SK-N-MC (cell line): ENCODE results near the gene SIAE.
"Not testable (repeated sequence)": the region's sequence is repeated elsewhere in the genome, so short reads cannot be mapped to it uniquely, and the experiment has no call there.

ENCODE experiments used
- DNase-seq: peaks from one replicate; pipeline ENCODE4 v3.0.0-alpha.2; 2011; ENCODE audit warnings: low read depth, low spot score
- H3K27ac ChIP-seq: fragments of 200-600 bp; sonication (generic); 2 replicates; pipeline ENCODE4 v1.5.1; 2016; ENCODE audit warnings: mixed run types
- H3K36me3 ChIP-seq: fragments of 200-600 bp; sonication (generic); 2 replicates; pipeline ENCODE4 v1.6.1; 2017; ENCODE audit warnings: antibody characterized with exemption, low read length, mixed read lengths; ENCODE audit not compliant: insufficient read depth
- H3K4me3 ChIP-seq: fragments of 200-600 bp; sonication (generic); 2 replicates; pipeline ENCODE4 v1.5.1; 2016
- H3K9ac ChIP-seq: fragments of 200-600 bp; sonication (generic); 2 replicates; pipeline ENCODE4 v1.8.0; 2017; ENCODE audit warnings: mixed run types, mixed read lengths; ENCODE audit not compliant: insufficient read length
- H3K9me3 ChIP-seq: fragments of 200-600 bp; sonication (generic); 2 replicates; pipeline ENCODE4 v1.6.1; 2017; ENCODE audit warnings: low read depth, mild to moderate bottlenecking, antibody characterized with exemption, low read length, moderate library complexity, mixed read lengths
- EZH2 ChIP-seq: fragments of 200-600 bp; sonication (generic); IDR thresholded peaks from one replicate; pipeline ENCODE4 v1.6.1; 2017; ENCODE audit warnings: antibody characterized with exemption
- FOXP2 ChIP-seq: optimal IDR thresholded peaks from 2 replicates; pipeline ENCODE3; 2011; ENCODE audit warnings: mild to moderate bottlenecking, moderate library complexity; ENCODE audit not compliant: insufficient read depth; ENCODE audit errors: extremely low read length, control extremely low read depth
- POLR2AphosphoS5 ChIP-seq: IDR thresholded peaks from 2 replicates; pipeline ENCODE4 v1.6.1; 2012; ENCODE audit warnings: mild to moderate bottlenecking, low read depth, low read length, borderline replicate concordance

The SIAE gene

GRCh38 chr11:124605719-124606118, 67.8 kb downstream of the SIAE start:
- H3K36me3 ChIP-seq = no peaks in the 10 kb centered on the region
- H3K9ac ChIP-seq = no peak overlapping the region
- H3K9me3 ChIP-seq = no peaks in the 10 kb centered on the region
- no peak for TF ChIP-seq FOXP2
- no peak for TF ChIP-seq EZH2
- TF ChIP-seq POLR2AphosphoS5 = no peak
- H3K27ac ChIP-seq = no peak overlapping the region
- H3K4me3 ChIP-seq = no peak overlapping the region
- no peak for DNase-seq

DNA sequence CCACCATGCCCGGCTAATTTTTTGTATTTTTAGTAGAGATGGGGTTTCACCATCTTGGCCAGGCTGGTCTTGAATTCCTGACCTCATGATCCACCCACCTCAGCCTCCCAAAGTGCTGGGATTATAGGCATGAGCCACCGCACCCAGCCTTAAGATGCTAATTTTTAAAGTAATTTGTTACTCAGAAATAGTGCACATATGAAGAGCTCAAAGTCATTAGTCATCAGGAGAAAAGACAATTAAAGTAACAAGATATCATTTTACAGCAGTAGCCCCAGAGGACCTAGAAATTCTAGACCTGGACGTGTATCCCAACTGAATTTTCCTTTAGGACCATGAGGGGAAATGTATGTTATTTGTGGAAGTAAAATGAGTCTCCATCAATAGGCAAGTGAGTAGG, 70.8 kb downstream of the SIAE start:
- H3K36me3 ChIP-seq, H3K4me3 ChIP-seq, H3K27ac ChIP-seq, H3K9ac ChIP-seq, H3K9me3 ChIP-seq, DNase-seq: not testable (repeated sequence)

- no peak for DNase-seq
- TF ChIP-seq EZH2 = no peak
- no peak for TF ChIP-seq POLR2AphosphoS5
- no peak for TF ChIP-seq FOXP2
- Histone ChIP-seq H3K4me3 (no peak overlapping the region), H3K27ac (no peak overlapping the region), H3K9ac (no peak overlapping the region), H3K9me3 (no peaks in the 10 kb centered on the region), H3K36me3 (no peaks in the 10 kb centered on the region)
Observed at GRCh38 chr11:124602193-124602592, 71.3 kb downstream of the SIAE start.

- TF ChIP-seq FOXP2 = no peak
- TF ChIP-seq EZH2 = no peak
- no peak; the same call in 1 of the 2 replicates for TF ChIP-seq POLR2AphosphoS5
- no peak overlapping the region for H3K27ac ChIP-seq
- H3K9me3 ChIP-seq = no peaks in the 10 kb centered on the region
- H3K4me3 ChIP-seq = no peak overlapping the region
- peak; percentile 72 for DNase-seq
- H3K36me3 ChIP-seq = no peaks in the 10 kb centered on the region
- no peak overlapping the region for H3K9ac ChIP-seq
Observed at GRCh38 chr11:124600621-124601320, 72.8 kb downstream of the SIAE start.

GRCh38 chr11:124597626-124598025, 75.9 kb downstream of the SIAE start:
- no peak for DNase-seq
- TF ChIP-seq FOXP2 (no peak), POLR2AphosphoS5 (no peak)

GRCh38 chr11:124595302-124595701, 78.2 kb downstream of the SIAE start:
- no peak for TF ChIP-seq POLR2AphosphoS5
- no peak for TF ChIP-seq FOXP2
- no peak for TF ChIP-seq EZH2
- H3K27ac ChIP-seq = no peak overlapping the region
- no peak overlapping the region for H3K9ac ChIP-seq
- H3K4me3 ChIP-seq = no peak overlapping the region
- DNase-seq = no peak
- no peaks in the 10 kb centered on the region for H3K36me3 ChIP-seq
- no peaks in the 10 kb centered on the region for H3K9me3 ChIP-seq

More at GRCh38 chr11:124597626-124598025, 75.9 kb downstream of the SIAE start:
- H3K4me3 ChIP-seq = no peak overlapping the region
- H3K9ac ChIP-seq = no peak overlapping the region
- no peak overlapping the region for H3K27ac ChIP-seq
- no peaks in the 10 kb centered on the region for H3K36me3 ChIP-seq
- H3K9me3 ChIP-seq = no peaks in the 10 kb centered on the region

- Histone ChIP-seq H3K9me3 (no peaks in the 10 kb centered on the region), H3K27ac (no peak overlapping the region), H3K9ac (no peak overlapping the region), H3K36me3 (no peaks in the 10 kb centered on the region), H3K4me3 (no peak overlapping the region)
- DNase-seq = no peak
- no peak for TF ChIP-seq POLR2AphosphoS5
Observed at GRCh38 chr11:124592627-124593026, 80.9 kb downstream of the SIAE start.

GRCh38 chr11:124591430-124591829, 82.1 kb downstream of the SIAE start:
- Histone ChIP-seq H3K9me3 (no peaks in the 10 kb centered on the region), H3K36me3 (no peaks in the 10 kb centered on the region), H3K27ac (no peak overlapping the region), H3K9ac (no peak overlapping the region), H3K4me3 (no peak overlapping the region)
- TF ChIP-seq FOXP2 (no peak), POLR2AphosphoS5 (no peak), EZH2 (no peak)
- no peak for DNase-seq

DNA sequence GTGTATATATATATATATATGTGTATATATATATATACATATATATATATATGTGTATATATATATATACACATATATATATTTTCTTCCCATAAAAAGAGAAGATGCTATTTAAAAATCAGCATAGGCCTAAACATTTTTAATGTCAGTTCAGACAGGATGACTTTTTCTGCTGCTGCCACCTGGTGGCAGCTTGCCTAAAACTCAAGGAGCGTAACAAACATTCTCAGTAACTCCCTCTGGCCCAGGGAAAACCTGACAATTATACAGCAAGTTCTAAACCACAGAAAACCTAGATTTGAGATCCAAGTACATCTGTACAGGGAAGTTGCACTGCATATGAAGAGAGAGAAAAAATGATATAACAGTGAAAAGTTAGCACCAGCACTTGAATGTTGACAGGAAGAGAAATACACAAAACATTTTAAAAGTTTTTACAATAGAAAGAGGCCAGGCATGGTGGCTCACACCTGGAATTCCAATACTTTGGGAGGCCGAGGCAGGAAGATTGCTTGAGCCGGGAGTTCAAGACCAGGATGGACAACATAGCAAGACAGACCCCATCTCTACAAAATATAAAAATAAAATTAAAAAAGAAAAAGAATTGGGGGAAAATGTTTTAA, 87.2 kb downstream of the SIAE start:
- Histone ChIP-seq H3K9ac (no peak overlapping the region), H3K4me3 (no peak overlapping the region), H3K36me3 (no peaks in the 10 kb centered on the region), H3K27ac (no peak overlapping the region), H3K9me3 (no peaks in the 10 kb centered on the region)
- TF ChIP-seq EZH2 (no peak), POLR2AphosphoS5 (no peak), FOXP2 (no peak)
- DNase-seq = no peak
